IMR-90 (cell line): Measurements from ENCODE around the gene PRICKLE2.

Experiments used
- BHLHE40 ChIP-seq: fragments of 150-350 bp; IDR thresholded peaks from 2 replicates; pipeline ENCODE4 v1.6.1; 2016; ENCODE audit warnings: mild to moderate bottlenecking, low read depth, low read length
- CEBPB ChIP-seq: IDR thresholded peaks from 2 replicates; pipeline ENCODE4 v1.6.1; 2012; ENCODE audit warnings: low read depth, low read length, improper control_type of control experiment
- CHD1 ChIP-seq: IDR thresholded peaks from 2 replicates; pipeline ENCODE4 v1.6.1; 2012; ENCODE audit warnings: low read depth, low read length, improper control_type of control experiment
- MAFK ChIP-seq: IDR thresholded peaks from 2 replicates; pipeline ENCODE4 v1.6.1; 2012; ENCODE audit warnings: low read depth, low read length, improper control_type of control experiment
- MAZ ChIP-seq: IDR thresholded peaks from 2 replicates; pipeline ENCODE4 v1.6.1; 2012; ENCODE audit warnings: low read depth, mild to moderate bottlenecking, low read length, improper control_type of control experiment, moderate library complexity, borderline replicate concordance
- MXI1 ChIP-seq: IDR thresholded peaks from 2 replicates; pipeline ENCODE4 v1.6.1; 2012; ENCODE audit warnings: low read depth, mild to moderate bottlenecking, low read length, moderate library complexity, borderline replicate concordance
- NFE2L2 ChIP-seq: fragments of 150-350 bp; IDR thresholded peaks from 2 replicates; pipeline ENCODE4 v1.6.1; 2016; ENCODE audit warnings: low read depth, mild to moderate bottlenecking, low read length
- POLR2A ChIP-seq: IDR thresholded peaks from 2 replicates; pipeline ENCODE4 v1.6.1; 2012; ENCODE audit warnings: mild to moderate bottlenecking, low read depth, low read length
- RAD21 ChIP-seq: IDR thresholded peaks from 2 replicates; pipeline ENCODE4 v1.6.1; 2012; ENCODE audit warnings: low read length, improper control_type of control experiment
- RCOR1 ChIP-seq: IDR thresholded peaks from 2 replicates; pipeline ENCODE4 v1.6.1; 2012; ENCODE audit warnings: mild to moderate bottlenecking, low read length, improper control_type of control experiment; ENCODE audit not compliant: insufficient replicate concordance
- TF ChIP-seq, protein P1 (sequence below): conservative IDR thresholded peaks from 2 replicates; pipeline ENCODE4 v1.5.1; 2012; ENCODE audit warnings: mild to moderate bottlenecking, low read depth, low read length, improper control_type of control experiment
- TF ChIP-seq, protein P2 (sequence below): fragments of 150-350 bp; IDR thresholded peaks from 2 replicates; pipeline ENCODE4 v1.6.1; 2017; ENCODE audit warnings: mild to moderate bottlenecking, antibody characterized with exemption, low read length, low read depth

DNA sequence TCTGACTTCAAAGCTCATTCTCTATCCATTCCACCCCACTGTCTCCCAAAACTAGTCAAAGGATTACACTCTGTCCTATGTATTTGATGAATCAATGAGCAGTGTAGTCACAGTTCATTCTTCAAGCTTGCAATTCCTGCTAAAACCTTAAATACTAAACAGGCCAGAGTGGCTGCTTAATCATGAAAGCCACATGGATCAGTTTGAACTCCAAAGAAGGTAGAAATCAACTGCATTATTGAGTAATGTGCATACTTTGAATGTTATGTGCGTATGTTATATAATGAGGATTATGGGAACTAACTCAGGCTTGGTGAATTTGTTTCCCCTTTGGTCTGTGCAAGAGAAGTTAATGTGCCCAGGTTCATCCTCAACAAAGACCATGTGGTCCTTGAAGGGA, 45.4 kb downstream of the PRICKLE2 start:
- TF ChIP-seq, protein P1, sequence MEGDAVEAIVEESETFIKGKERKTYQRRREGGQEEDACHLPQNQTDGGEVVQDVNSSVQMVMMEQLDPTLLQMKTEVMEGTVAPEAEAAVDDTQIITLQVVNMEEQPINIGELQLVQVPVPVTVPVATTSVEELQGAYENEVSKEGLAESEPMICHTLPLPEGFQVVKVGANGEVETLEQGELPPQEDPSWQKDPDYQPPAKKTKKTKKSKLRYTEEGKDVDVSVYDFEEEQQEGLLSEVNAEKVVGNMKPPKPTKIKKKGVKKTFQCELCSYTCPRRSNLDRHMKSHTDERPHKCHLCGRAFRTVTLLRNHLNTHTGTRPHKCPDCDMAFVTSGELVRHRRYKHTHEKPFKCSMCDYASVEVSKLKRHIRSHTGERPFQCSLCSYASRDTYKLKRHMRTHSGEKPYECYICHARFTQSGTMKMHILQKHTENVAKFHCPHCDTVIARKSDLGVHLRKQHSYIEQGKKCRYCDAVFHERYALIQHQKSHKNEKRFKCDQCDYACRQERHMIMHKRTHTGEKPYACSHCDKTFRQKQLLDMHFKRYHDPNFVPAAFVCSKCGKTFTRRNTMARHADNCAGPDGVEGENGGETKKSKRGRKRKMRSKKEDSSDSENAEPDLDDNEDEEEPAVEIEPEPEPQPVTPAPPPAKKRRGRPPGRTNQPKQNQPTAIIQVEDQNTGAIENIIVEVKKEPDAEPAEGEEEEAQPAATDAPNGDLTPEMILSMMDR = no peak
- TF ChIP-seq POLR2A (no peak), BHLHE40 (no peak), CHD1 (no peak), MAZ (no peak), CEBPB (peak; percentile 47; the same call in 1 of the 2 replicates), MXI1 (no peak), MAFK (no peak; the same call in 1 of the 2 replicates), NFE2L2 (no peak), RCOR1 (no peak), RAD21 (no peak)
- TF ChIP-seq, protein P2, sequence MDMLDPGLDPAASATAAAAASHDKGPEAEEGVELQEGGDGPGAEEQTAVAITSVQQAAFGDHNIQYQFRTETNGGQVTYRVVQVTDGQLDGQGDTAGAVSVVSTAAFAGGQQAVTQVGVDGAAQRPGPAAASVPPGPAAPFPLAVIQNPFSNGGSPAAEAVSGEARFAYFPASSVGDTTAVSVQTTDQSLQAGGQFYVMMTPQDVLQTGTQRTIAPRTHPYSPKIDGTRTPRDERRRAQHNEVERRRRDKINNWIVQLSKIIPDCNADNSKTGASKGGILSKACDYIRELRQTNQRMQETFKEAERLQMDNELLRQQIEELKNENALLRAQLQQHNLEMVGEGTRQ = no peak
